ENCODE measurements around the gene SLFN5.

Gene SLFN5

GRCh38 chr17:35322749-35323148 lies 79.9 kb downstream of the SLFN5 start:
- no peak for DNase-seq (ENCODE audit: low read depth)
- H3K4me3 ChIP-seq (ENCODE audit: low read depth, low read length) = no peak overlapping the region
- no peak for TF ChIP-seq CTCF (IDR thresholded peaks at IDR 0.05; ENCODE audit: control insufficient read depth, extremely low read depth, insufficient read depth)
